T-helper 1 cell treated with Interleukin-12 subunit alpha and Interleukin-12 subunit beta and Interleukin-4 antibody, amounts not matched to agents 30 μg/mL and 1 μg/mL, for 36 hours (primary cell): ENCODE results near the gene WDR74.

Experiments
- H3K27ac Mint-ChIP-seq: one replicate; pipeline ENCODE4 v1.8.0; 2021; ENCODE audit warnings: mild to moderate bottlenecking, mixed read lengths
- H3K27me3 Mint-ChIP-seq: one replicate; pipeline ENCODE4 v1.8.0; 2021; ENCODE audit warnings: low read depth, mixed read lengths
- H3K36me3 Mint-ChIP-seq: one replicate; pipeline ENCODE4 v1.8.0; 2021; ENCODE audit warnings: low read depth, mixed read lengths
- H3K4me1 Mint-ChIP-seq: one replicate; pipeline ENCODE4 v1.8.0; 2021; ENCODE audit warnings: low read depth, mixed read lengths
- H3K4me3 Mint-ChIP-seq: one replicate; pipeline ENCODE4 v1.8.0; 2021; ENCODE audit warnings: mild to moderate bottlenecking, moderate library complexity, mixed read lengths
- H3K9me3 Mint-ChIP-seq: one replicate; pipeline ENCODE4 v1.8.0; 2021; ENCODE audit warnings: mixed read lengths

WDR74 gene

DNA sequence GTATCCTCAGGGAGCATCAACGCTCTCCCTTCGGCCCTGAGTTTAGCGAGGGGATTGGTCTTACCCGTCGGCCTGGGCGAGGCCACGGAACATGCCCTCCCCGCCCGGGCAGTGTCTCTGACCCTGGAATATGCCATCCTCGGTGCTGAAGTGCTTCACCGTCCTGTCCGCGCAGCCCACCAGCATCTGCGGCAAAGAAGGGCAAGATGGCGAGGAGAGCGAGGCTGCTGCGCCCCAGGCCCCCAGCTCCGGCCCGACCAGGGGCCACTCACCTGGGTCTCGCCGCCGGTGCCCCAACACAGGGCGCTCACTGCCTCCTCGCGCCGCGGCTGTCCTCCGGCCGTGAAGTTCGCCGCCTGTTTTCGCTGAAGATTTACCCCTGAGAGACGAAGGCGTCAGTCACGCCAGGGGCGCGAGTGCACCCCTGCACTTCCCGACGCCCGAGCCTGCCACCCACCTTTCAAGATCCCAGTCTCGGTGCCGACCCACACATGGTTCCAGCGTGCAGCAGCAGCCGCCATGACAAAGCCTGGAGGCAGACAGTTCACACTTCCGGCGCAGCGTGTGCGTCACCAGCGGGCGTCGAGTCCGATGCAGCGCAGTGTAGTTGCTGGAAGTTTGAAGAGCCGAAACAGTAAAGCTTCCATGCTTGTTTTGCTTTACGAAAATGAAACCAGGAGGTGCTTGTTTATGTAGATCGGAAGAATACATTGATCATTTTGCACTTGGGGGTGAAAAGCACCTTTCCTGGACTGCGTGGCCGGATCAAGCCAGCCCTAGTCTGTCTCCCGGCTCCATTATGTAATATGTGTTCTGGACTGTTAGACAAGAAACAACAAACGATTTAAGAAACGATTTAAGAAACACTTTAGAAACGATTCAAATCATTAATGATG is at the start of gene WDR74:
WDR74 (minus strand) TSS at position 541 of the 896 bp plus-strand sequence; CDS start at position 521, 20 bp downstream.
- no peak within 1 kb of the TSS for H3K27ac Mint-ChIP-seq
- H3K27me3 Mint-ChIP-seq = no peaks in the 10 kb centered on the region
- H3K9me3 Mint-ChIP-seq = no peaks in the 10 kb centered on the region
- peaks cover 26% of the 10 kb centered on the region for H3K36me3 Mint-ChIP-seq
- H3K4me1 Mint-ChIP-seq = peaks cover 30% of the 10 kb centered on the region
- no peak within 1 kb of the TSS for H3K4me3 Mint-ChIP-seq

GRCh38 chr11:62889126-62889483 is 49.7 kb upstream of the WDR74 start:
- peaks cover 38% of the 10 kb centered on the region for H3K36me3 Mint-ChIP-seq
- no peaks in the 10 kb centered on the region for H3K9me3 Mint-ChIP-seq
- peak overlapping the region; percentile 34 for H3K27ac Mint-ChIP-seq
- no peak overlapping the region for H3K4me3 Mint-ChIP-seq
- H3K4me1 Mint-ChIP-seq = peaks cover 27% of the 10 kb centered on the region
- no peaks in the 10 kb centered on the region for H3K27me3 Mint-ChIP-seq

DNA sequence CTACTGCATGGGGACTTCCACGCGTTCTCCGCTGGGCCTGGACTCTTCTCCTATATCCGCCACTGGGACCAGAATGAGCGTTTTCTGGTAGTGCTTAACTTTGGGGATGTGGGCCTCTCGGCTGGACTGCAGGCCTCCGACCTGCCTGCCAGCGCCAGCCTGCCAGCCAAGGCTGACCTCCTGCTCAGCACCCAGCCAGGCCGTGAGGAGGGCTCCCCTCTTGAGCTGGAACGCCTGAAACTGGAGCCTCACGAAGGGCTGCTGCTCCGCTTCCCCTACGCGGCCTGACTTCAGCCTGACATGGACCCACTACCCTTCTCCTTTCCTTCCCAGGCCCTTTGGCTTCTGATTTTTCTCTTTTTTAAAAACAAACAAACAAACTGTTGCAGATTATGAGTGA is 49.0 kb upstream of the WDR74 start:
- no peaks in the 10 kb centered on the region for H3K27me3 Mint-ChIP-seq
- peaks cover 45% of the 10 kb centered on the region for H3K36me3 Mint-ChIP-seq
- H3K4me3 Mint-ChIP-seq = no peak overlapping the region
- no peaks in the 10 kb centered on the region for H3K9me3 Mint-ChIP-seq
- H3K4me1 Mint-ChIP-seq = peaks cover 34% of the 10 kb centered on the region
- H3K27ac Mint-ChIP-seq = no peak overlapping the region

GRCh38 chr11:62885137-62885750 is 45.9 kb upstream of the WDR74 start:
- peaks cover 51% of the 10 kb centered on the region for H3K4me1 Mint-ChIP-seq
- no peak overlapping the region for H3K4me3 Mint-ChIP-seq
- peak overlapping the region; percentile 76 for H3K27ac Mint-ChIP-seq
- H3K36me3 Mint-ChIP-seq = peaks cover 67% of the 10 kb centered on the region
- H3K27me3 Mint-ChIP-seq = no peaks in the 10 kb centered on the region
- no peaks in the 10 kb centered on the region for H3K9me3 Mint-ChIP-seq

- Mint-ChIP-seq H3K4me1 (peaks cover 53% of the 10 kb centered on the region), H3K27ac (peak overlapping the region; percentile 100), H3K4me3 (peak overlapping the region; percentile 100), H3K27me3 (no peaks in the 10 kb centered on the region), H3K36me3 (peaks cover 54% of the 10 kb centered on the region), H3K9me3 (no peaks in the 10 kb centered on the region)
These were observed 44.3 kb upstream of the WDR74 start for GRCh38 chr11:62883673-62884072.

DNA sequence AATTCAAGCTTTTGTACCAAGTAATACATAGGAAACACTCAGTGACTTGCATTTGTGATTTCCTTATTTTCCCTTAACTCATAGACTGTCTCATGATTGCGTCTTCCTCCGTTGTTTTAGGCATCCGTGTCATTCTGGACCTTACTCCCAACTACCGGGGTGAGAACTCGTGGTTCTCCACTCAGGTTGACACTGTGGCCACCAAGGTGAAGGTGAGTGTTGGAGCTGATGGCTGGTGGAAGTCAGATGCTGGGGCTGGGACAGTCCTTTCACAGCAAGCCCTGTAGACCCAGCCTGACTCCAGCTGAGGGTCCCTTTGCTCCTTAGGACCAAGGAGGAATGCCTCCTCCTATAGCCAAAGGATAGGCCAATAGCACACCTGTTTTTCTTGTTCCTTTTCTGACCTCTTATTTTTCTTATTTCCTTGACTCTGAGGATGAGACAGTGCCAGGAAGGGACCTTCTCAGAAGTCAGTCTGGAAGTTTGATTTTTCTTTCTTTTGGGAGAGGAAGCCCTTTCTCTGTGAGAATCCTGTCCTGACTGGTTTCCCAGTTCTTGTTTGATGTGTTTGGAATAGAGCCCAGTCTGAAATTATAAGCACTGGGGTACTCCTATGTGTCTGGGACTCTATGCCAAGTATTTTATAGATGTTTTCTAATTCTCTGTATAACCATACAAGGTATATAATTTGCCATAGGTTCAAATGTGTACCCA is 43.6 kb upstream of the WDR74 start:
- Mint-ChIP-seq H3K4me1 (peaks cover 51% of the 10 kb centered on the region), H3K9me3 (no peaks in the 10 kb centered on the region), H3K36me3 (peaks cover 50% of the 10 kb centered on the region)

DNA sequence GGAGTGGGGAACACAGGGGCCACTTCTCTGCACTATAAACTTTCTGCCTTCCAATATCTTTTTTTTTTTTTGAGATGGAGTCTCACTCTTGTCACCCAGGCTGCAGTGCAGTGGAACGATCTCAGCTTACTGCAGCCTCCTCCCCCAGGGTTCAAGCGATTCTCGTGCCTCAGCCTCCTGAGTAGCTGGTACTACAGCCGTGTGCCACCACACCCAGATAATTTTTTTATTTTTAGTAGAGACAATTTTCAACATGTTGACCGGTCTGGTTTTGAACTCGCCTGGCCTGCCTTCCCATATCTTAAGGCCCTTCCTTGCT is 43.0 kb upstream of the WDR74 start:
- Mint-ChIP-seq H3K27me3 (no peaks in the 10 kb centered on the region), H3K36me3 (peaks cover 51% of the 10 kb centered on the region), H3K4me1 (peaks cover 54% of the 10 kb centered on the region), H3K27ac (peak overlapping the region; percentile 100), H3K4me3 (peak overlapping the region; percentile 100), H3K9me3 (no peaks in the 10 kb centered on the region)

More for the DNA sequence above, 43.6 kb upstream of the WDR74 start:
- peak overlapping the region; percentile 100 for H3K27ac Mint-ChIP-seq
- peak overlapping the region; percentile 100 for H3K4me3 Mint-ChIP-seq
- no peaks in the 10 kb centered on the region for H3K27me3 Mint-ChIP-seq

DNA sequence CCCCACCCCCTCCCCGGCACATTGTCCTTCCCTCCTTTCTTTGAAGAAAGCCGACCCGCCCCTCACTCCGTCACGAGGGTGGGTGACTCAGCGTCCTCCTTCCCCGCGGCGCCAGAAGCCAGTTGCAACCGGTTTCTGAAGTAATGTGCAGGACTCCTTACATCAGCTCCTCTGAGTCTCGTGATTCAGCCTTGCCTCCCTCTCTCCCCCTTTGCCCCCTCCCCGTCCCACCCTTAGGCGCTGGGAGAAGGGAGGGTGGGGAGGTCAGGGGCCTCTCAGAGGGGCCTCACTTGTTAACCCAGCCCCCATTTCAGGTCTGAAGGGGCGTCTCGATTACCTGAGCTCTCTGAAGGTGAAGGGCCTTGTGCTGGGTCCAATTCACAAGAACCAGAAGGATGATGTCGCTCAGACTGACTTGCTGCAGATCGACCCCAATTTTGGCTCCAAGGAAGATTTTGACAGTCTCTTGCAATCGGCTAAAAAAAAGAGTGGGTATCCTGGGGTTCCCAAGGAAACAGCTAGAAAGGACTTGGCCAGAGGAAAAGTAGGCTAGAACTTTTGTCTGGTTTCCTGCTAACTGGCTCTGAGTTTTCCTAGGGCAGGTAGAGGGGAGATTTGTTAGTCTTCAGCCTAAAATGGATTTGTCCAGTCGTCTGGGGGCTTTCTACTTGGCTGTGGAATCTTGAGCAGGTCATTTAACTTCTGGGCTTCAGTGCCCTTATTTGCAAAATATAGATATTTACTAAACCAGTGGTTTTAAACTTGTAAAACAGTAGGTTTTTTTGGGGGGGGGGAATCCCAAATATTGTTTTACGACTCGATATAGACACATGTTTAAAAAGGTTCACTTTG is 42.4 kb upstream of the WDR74 start:
- peak overlapping the region; percentile 100 for H3K4me3 Mint-ChIP-seq
- H3K27me3 Mint-ChIP-seq = no peaks in the 10 kb centered on the region
- peak overlapping the region; percentile 100 for H3K27ac Mint-ChIP-seq
- no peaks in the 10 kb centered on the region for H3K9me3 Mint-ChIP-seq
- peaks cover 49% of the 10 kb centered on the region for H3K36me3 Mint-ChIP-seq
- H3K4me1 Mint-ChIP-seq = peaks cover 54% of the 10 kb centered on the region

- Mint-ChIP-seq H3K27me3 (no peaks in the 10 kb centered on the region), H3K4me3 (peak within 1 kb of the TSS; percentile 100), H3K4me1 (peaks cover 53% of the 10 kb centered on the region), H3K27ac (peak within 1 kb of the TSS; percentile 100), H3K36me3 (peaks cover 48% of the 10 kb centered on the region), H3K9me3 (no peaks in the 10 kb centered on the region)
These were observed 41.6 kb upstream of the WDR74 start, which contains the start of gene SLC3A2 for GRCh38 chr11:62880803-62881578. SLC3A2 (plus strand) TSS chr11:62880896; CDS start chr11:62881024, 128 bp downstream.

- Mint-ChIP-seq H3K4me1 (peaks cover 48% of the 10 kb centered on the region), H3K27ac (peak overlapping the region; percentile 100), H3K4me3 (peak overlapping the region; percentile 100), H3K9me3 (no peaks in the 10 kb centered on the region), H3K36me3 (peaks cover 43% of the 10 kb centered on the region), H3K27me3 (no peaks in the 10 kb centered on the region)
These were observed 40.9 kb upstream of the WDR74 start for GRCh38 chr11:62880231-62880802.

- H3K9me3 Mint-ChIP-seq = no peaks in the 10 kb centered on the region
- H3K27ac Mint-ChIP-seq = peak overlapping the region; percentile 100
- peaks cover 44% of the 10 kb centered on the region for H3K4me1 Mint-ChIP-seq
- H3K27me3 Mint-ChIP-seq = no peaks in the 10 kb centered on the region
- H3K4me3 Mint-ChIP-seq = peak overlapping the region; percentile 66
- H3K36me3 Mint-ChIP-seq = peaks cover 38% of the 10 kb centered on the region
These were observed 40.0 kb upstream of the WDR74 start for GRCh38 chr11:62879235-62879978.

DNA sequence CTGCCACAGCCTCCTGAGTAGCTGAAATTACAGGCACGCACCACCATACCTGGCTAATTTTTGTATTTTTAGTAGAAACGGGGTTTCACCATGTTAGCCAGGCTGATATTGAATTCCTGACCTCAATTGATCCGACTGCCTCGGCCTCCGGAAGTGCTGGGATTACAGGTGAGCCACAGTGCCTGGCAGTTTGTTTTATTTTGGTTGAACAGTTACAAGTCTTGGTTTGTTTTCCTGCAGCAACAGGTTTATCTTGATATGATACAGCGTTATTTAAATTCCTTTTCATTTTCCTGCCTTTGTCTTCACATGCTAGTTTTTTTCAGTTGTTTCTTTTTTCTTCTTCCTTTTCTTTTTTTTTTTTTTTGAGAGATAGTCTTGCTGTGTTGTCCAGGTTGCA is 37.3 kb upstream of the WDR74 start:
- H3K27ac Mint-ChIP-seq = no peak overlapping the region
- no peak overlapping the region for H3K4me3 Mint-ChIP-seq
- no peaks in the 10 kb centered on the region for H3K27me3 Mint-ChIP-seq
- H3K9me3 Mint-ChIP-seq = no peaks in the 10 kb centered on the region
- H3K4me1 Mint-ChIP-seq = peaks cover 19% of the 10 kb centered on the region
- peaks cover 11% of the 10 kb centered on the region for H3K36me3 Mint-ChIP-seq
